HepG2 (cell line): Measurements from ENCODE around the gene EMC8. TPM values are rescaled to one million over a fixed set of nuclear protein-coding genes. Genes with fewer than 3 reads are reported as not detected.

Source experiments
- AHR ChIP-seq: IDR thresholded peaks from 2 replicates; pipeline ENCODE4 v1.6.1; 2018; ENCODE audit warnings: missing genetic modification reagents, missing compliant biosample characterization
- ARID2 ChIP-seq: sonication (generic); formaldehyde crosslinking; IDR thresholded peaks from 2 replicates; pipeline ENCODE4 v1.8.1; 2022; ENCODE audit warnings: mild to moderate bottlenecking, missing genetic modification reagents, borderline replicate concordance
- ARNT2 ChIP-seq: sonication (generic); formaldehyde crosslinking; IDR thresholded peaks from 2 replicates; pipeline ENCODE4 v1.8.0; 2022; ENCODE audit warnings: mild to moderate bottlenecking, low read depth, missing genetic modification reagents, moderate library complexity
- ATRX ChIP-seq: sonication (generic); formaldehyde crosslinking; IDR thresholded peaks from 2 replicates; pipeline ENCODE4 v1.4.0; 2020; ENCODE audit warnings: missing genetic modification reagents, borderline replicate concordance
- DDIT3 ChIP-seq: sonication (generic); formaldehyde crosslinking; IDR thresholded peaks from 2 replicates; pipeline ENCODE4 v1.4.0; 2020; ENCODE audit warnings: mild to moderate bottlenecking, missing genetic modification reagents
- DMAP1 ChIP-seq: IDR thresholded peaks from 2 replicates; pipeline ENCODE4 v1.6.1; 2016
- KAT8 ChIP-seq: IDR thresholded peaks from 2 replicates; pipeline ENCODE4 v1.6.1; 2016; ENCODE audit warnings: missing genetic modification reagents, missing compliant biosample characterization
- KDM2A ChIP-seq: sonication (generic); formaldehyde crosslinking; IDR thresholded peaks from 2 replicates; pipeline ENCODE4 v1.4.0; 2020; ENCODE audit warnings: low read depth, missing genetic modification reagents, borderline replicate concordance
- PLSCR1 ChIP-seq: sonication (generic); formaldehyde crosslinking; IDR thresholded peaks from 2 replicates; pipeline ENCODE4 v1.5.0; 2020; ENCODE audit warnings: missing genetic modification reagents, mild to moderate bottlenecking, borderline replicate concordance
- REXO4 ChIP-seq: sonication (generic); formaldehyde crosslinking; IDR thresholded peaks from 2 replicates; pipeline ENCODE4 v1.8.0; 2022; ENCODE audit warnings: missing genetic modification reagents, mild to moderate bottlenecking, borderline replicate concordance
- SRSF4 ChIP-seq: fragments of 200-400 bp; formaldehyde crosslinking; IDR thresholded peaks from one replicate; pipeline ENCODE4 v1.6.1; 2018; ENCODE audit warnings: mild to moderate bottlenecking, low read depth, low read length, moderate library complexity; ENCODE audit not compliant: poor library complexity, severe bottlenecking
- TRIM24 ChIP-seq: sonication (generic); formaldehyde crosslinking; IDR thresholded peaks from 2 replicates; pipeline ENCODE4 v1.8.0; 2022; ENCODE audit warnings: mild to moderate bottlenecking, missing genetic modification reagents
- YEATS4 ChIP-seq: sonication (generic); formaldehyde crosslinking; IDR thresholded peaks from 2 replicates; pipeline ENCODE4 v1.4.0; 2020; ENCODE audit warnings: missing genetic modification reagents, borderline replicate concordance
- ZBTB1 ChIP-seq: sonication (generic); formaldehyde crosslinking; IDR thresholded peaks from 2 replicates; pipeline ENCODE4 v1.4.0; 2020; ENCODE audit warnings: missing genetic modification reagents, borderline replicate concordance
- ZNF225 ChIP-seq: sonication (generic); formaldehyde crosslinking; IDR thresholded peaks from 2 replicates; pipeline ENCODE4 v1.4.0; 2020; ENCODE audit warnings: mild to moderate bottlenecking, missing genetic modification reagents
- ZNF335 ChIP-seq: sonication (generic); formaldehyde crosslinking; IDR thresholded peaks from 2 replicates; pipeline ENCODE4 v1.4.0; 2020; ENCODE audit warnings: missing genetic modification reagents
- ZNF343 ChIP-seq: sonication (generic); formaldehyde crosslinking; IDR thresholded peaks from 2 replicates; pipeline ENCODE4 v1.4.0; 2020; ENCODE audit warnings: mild to moderate bottlenecking, missing genetic modification reagents
- ZNF567 ChIP-seq: sonication (generic); formaldehyde crosslinking; IDR thresholded peaks from 2 replicates; pipeline ENCODE4 v1.8.1; 2023; ENCODE audit warnings: mild to moderate bottlenecking, missing genetic modification reagents, borderline replicate concordance
- ZNF737 ChIP-seq: sonication (generic); formaldehyde crosslinking; IDR thresholded peaks from 2 replicates; pipeline ENCODE4 v1.5.0; 2020; ENCODE audit warnings: missing genetic modification reagents, mild to moderate bottlenecking, borderline replicate concordance
- ZNF782 ChIP-seq: sonication (generic); formaldehyde crosslinking; IDR thresholded peaks from 2 replicates; pipeline ENCODE4 v1.4.0; 2020; ENCODE audit warnings: missing genetic modification reagents, mild to moderate bottlenecking, borderline replicate concordance
- ZNF850 ChIP-seq: sonication (generic); formaldehyde crosslinking; conservative IDR thresholded peaks from 2 replicates; pipeline ENCODE4 v1.9.0; 2021; ENCODE audit warnings: mild to moderate bottlenecking, missing genetic modification reagents
- polyA plus RNA-seq, 8 experiments: library from polyadenylated mRNA; depleted of rRNA in 3 of 8; stranded (reverse) in 7 of 8; unstranded in 1 of 8; fragments of >200 nt; fragmentation: Illumina TruSeq in 4 of 8; extraction: Trizol in 4 of 8; gene quantifications; 2 replicates each; pipeline versions ENCODE4 v1.2.1 to v1.2.3, GENCODE V29; 2011 to 2016; ENCODE audit warnings: low read depth in 4 of 8, missing spikeins in 1 of 8, mixed read lengths in 1 of 8; ENCODE audit not compliant: insufficient read depth in 1 of 8
- total RNA-seq, 5 experiments: library from RNA; depleted of rRNA; stranded (reverse); fragments of >200 nt; fragmentation: Illumina TruSeq; extraction: Trizol; gene quantifications; 2 replicates each; pipeline ENCODE4 v1.2.3, GENCODE V29; 2016; ENCODE audit warnings: low read depth in 1 of 5
- TF ChIP-seq, protein P1 (sequence below): sonication (generic); formaldehyde crosslinking; IDR thresholded peaks from 2 replicates; pipeline ENCODE4 v1.4.0; 2020; ENCODE audit warnings: missing genetic modification reagents
- TF ChIP-seq, protein P2 (sequence below): sonication (generic); formaldehyde crosslinking; IDR thresholded peaks from 2 replicates; pipeline ENCODE4 v1.5.0; 2020; ENCODE audit warnings: mild to moderate bottlenecking, missing genetic modification reagents

The EMC8 gene
- total and polyA plus RNA-seq, 2 of the 13 experiments (the other 11 are each of a cell fraction or from before 2014, with no cell fraction given) = 55.0 to 76.0 TPM

GRCh38 chr16:85821390-85822135, 22.2 kb upstream of the EMC8 start (continued):
- TF ChIP-seq ARNT2 = 0 out of 2 replicates have a peak, but pooled peaks have one; percentile 38
- no peak for TF ChIP-seq REXO4 (CRISPR knock-in tag)
- peak; percentile 83 for TF ChIP-seq ZNF225 (CRISPR knock-in tag)
- TF ChIP-seq DDIT3 (CRISPR knock-in tag) = no peak
- no peak for TF ChIP-seq ZNF782 (CRISPR knock-in tag)
- TF ChIP-seq ZBTB1 (CRISPR knock-in tag) = no peak
- no peak for TF ChIP-seq ZNF335 (CRISPR knock-in tag)
- TF ChIP-seq, protein P1, sequence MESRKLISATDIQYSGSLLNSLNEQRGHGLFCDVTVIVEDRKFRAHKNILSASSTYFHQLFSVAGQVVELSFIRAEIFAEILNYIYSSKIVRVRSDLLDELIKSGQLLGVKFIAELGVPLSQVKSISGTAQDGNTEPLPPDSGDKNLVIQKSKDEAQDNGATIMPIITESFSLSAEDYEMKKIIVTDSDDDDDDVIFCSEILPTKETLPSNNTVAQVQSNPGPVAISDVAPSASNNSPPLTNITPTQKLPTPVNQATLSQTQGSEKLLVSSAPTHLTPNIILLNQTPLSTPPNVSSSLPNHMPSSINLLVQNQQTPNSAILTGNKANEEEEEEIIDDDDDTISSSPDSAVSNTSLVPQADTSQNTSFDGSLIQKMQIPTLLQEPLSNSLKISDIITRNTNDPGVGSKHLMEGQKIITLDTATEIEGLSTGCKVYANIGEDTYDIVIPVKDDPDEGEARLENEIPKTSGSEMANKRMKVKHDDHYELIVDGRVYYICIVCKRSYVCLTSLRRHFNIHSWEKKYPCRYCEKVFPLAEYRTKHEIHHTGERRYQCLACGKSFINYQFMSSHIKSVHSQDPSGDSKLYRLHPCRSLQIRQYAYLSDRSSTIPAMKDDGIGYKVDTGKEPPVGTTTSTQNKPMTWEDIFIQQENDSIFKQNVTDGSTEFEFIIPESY = peak; percentile 14; the same call in 1 of the 2 replicates
- TF ChIP-seq PLSCR1 (CRISPR knock-in tag) = no peak
- no peak for TF ChIP-seq TRIM24 (CRISPR knock-in tag)
- no peak for TF ChIP-seq ATRX (CRISPR knock-in tag)
- no peak for TF ChIP-seq ARID2 (CRISPR knock-in tag)
- no peak for TF ChIP-seq ZNF343 (CRISPR knock-in tag)
- TF ChIP-seq ZNF850 (CRISPR knock-in tag) = no peak
- no peak for TF ChIP-seq SRSF4
- no peak for TF ChIP-seq YEATS4
- no peak for TF ChIP-seq ZNF737 (CRISPR knock-in tag)
- TF ChIP-seq AHR (CRISPR knock-in tag) = 0 out of 2 replicates have a peak, but pooled peaks have one; percentile 32
- TF ChIP-seq ZNF567 = no peak
- peak; percentile 88 for TF ChIP-seq KDM2A (CRISPR knock-in tag)
- TF ChIP-seq, protein P2, sequence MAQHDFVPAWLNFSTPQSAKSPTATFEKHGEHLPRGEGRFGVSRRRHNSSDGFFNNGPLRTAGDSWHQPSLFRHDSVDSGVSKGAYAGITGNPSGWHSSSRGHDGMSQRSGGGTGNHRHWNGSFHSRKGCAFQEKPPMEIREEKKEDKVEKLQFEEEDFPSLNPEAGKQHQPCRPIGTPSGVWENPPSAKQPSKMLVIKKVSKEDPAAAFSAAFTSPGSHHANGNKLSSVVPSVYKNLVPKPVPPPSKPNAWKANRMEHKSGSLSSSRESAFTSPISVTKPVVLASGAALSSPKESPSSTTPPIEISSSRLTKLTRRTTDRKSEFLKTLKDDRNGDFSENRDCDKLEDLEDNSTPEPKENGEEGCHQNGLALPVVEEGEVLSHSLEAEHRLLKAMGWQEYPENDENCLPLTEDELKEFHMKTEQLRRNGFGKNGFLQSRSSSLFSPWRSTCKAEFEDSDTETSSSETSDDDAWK (CRISPR knock-in tag) = no peak
- TF ChIP-seq DMAP1 (CRISPR knock-in tag) = no peak
- peak; percentile 37; the same call in 1 of the 2 replicates for TF ChIP-seq KAT8
